ENCODE measurements around the gene FLAD1.

GRCh38 chr1:155034318-155035208, 51.4 kb downstream of the FLAD1 start:
- TF ChIP-seq CTCF (IDR thresholded peaks at IDR 0.05) (no peak), POLR2A (IDR thresholded peaks at IDR 0.05) (no peak)

Measured in adrenal gland (tissue), 5 donors.